ENCODE measurements around the gene GINS2. TPM values are rescaled to one million over a fixed set of nuclear protein-coding genes. Genes with fewer than 3 reads are reported as not detected.

GINS2 gene
- total RNA-seq, 1 experiment from 2014 or later = 11.3 TPM

GRCh38 chr16:85673529-85674417 is 15.0 kb downstream of the GINS2 start:
- DNase-seq (ENCODE audit: unreplicated experiment) = peak; percentile 56
- Mint-ChIP-seq H3K9me3 (ENCODE audit: unreplicated experiment) (no peaks in the 10 kb centered on the region), H3K4me3 (ENCODE audit: unreplicated experiment) (no peak overlapping the region), H3K27ac (ENCODE audit: low read depth, unreplicated experiment) (no peak overlapping the region), H3K36me3 (ENCODE audit: insufficient read depth, unreplicated experiment) (peaks cover 67% of the 10 kb centered on the region), H3K4me1 (ENCODE audit: insufficient read depth, unreplicated experiment) (no peaks in the 10 kb centered on the region), H3K27me3 (ENCODE audit: insufficient read depth, unreplicated experiment) (no peaks in the 10 kb centered on the region)
- no peak for TF ChIP-seq CTCF (IDR thresholded peaks at IDR 0.05; ENCODE audit: unreplicated experiment)
- BruUV-seq (replicated peaks) = no TSS peak
- ChIA-PET POLR2A (interaction anchor here (0.6 to 1.0 kb wide), 3 partner anchors 11 to 202 kb away, joined by 3 read pairs; no protein-coding TSS in a partner anchor), CTCF (interaction anchor here (0.5 to 3.2 kb wide), 10 partner anchors 12 to 161 kb away, joined by 3 to 12 read pairs (median 4); partner anchors contain the start of gene GINS2)
- intact Hi-C loops (cut with micrococcal nuclease) = no loop called here

GRCh38 chr16:85670840-85671239 is 17.9 kb downstream of the GINS2 start:
- no peak for TF ChIP-seq CTCF (IDR thresholded peaks at IDR 0.05; ENCODE audit: unreplicated experiment)
- DNase-seq (ENCODE audit: unreplicated experiment) = no peak
- no peak overlapping the region for H3K27ac Mint-ChIP-seq (ENCODE audit: low read depth, unreplicated experiment)
- H3K4me1 Mint-ChIP-seq (ENCODE audit: insufficient read depth, unreplicated experiment) = no peaks in the 10 kb centered on the region
- BruUV-seq (replicated peaks) = no TSS peak
- no peaks in the 10 kb centered on the region for H3K27me3 Mint-ChIP-seq (ENCODE audit: insufficient read depth, unreplicated experiment)
- ChIA-PET POLR2A (no interaction called here), CTCF (interaction anchor here (0.6 kb wide), 1 partner anchor 14 kb away, joined by 3 read pairs; no protein-coding TSS in a partner anchor)
- H3K4me3 Mint-ChIP-seq (ENCODE audit: unreplicated experiment) = no peak overlapping the region
- H3K9me3 Mint-ChIP-seq (ENCODE audit: unreplicated experiment) = no peaks in the 10 kb centered on the region
- peaks cover 76% of the 10 kb centered on the region for H3K36me3 Mint-ChIP-seq (ENCODE audit: insufficient read depth, unreplicated experiment)
- intact Hi-C loops (cut with micrococcal nuclease) = no loop called here

- H3K4me3 Mint-ChIP-seq (ENCODE audit: unreplicated experiment) = no peak overlapping the region
- H3K4me1 Mint-ChIP-seq (ENCODE audit: insufficient read depth, unreplicated experiment) = no peaks in the 10 kb centered on the region
- H3K27me3 Mint-ChIP-seq (ENCODE audit: insufficient read depth, unreplicated experiment) = no peaks in the 10 kb centered on the region
- no peak for DNase-seq (ENCODE audit: unreplicated experiment)
- H3K9me3 Mint-ChIP-seq (ENCODE audit: unreplicated experiment) = no peaks in the 10 kb centered on the region
- ChIA-PET POLR2A (interaction anchor here (0.6 kb wide), 1 partner anchor 1477 kb away, joined by 3 read pairs; no protein-coding TSS in a partner anchor), CTCF (interaction anchor here (0.8 to 1.1 kb wide), 2 partner anchors 9 to 53 kb away, joined by 3 to 4 read pairs; no protein-coding TSS in a partner anchor)
- no peak overlapping the region for H3K27ac Mint-ChIP-seq (ENCODE audit: low read depth, unreplicated experiment)
- peaks cover 79% of the 10 kb centered on the region for H3K36me3 Mint-ChIP-seq (ENCODE audit: insufficient read depth, unreplicated experiment)
- intact Hi-C loops (cut with micrococcal nuclease) = no loop called here
- BruUV-seq (replicated peaks) = no TSS peak
- TF ChIP-seq CTCF (IDR thresholded peaks at IDR 0.05; ENCODE audit: unreplicated experiment) = no peak
These were observed 19.9 kb downstream of the GINS2 start for GRCh38 chr16:85668676-85669424.
